ENCODE results near the gene CCDC13. TPM values are rescaled to one million over a fixed set of nuclear protein-coding genes. Genes with fewer than 3 reads are reported as not detected.

CCDC13 gene
- total and polyA plus RNA-seq, 2 experiments from 2014 or later: 0.27 to 0.45 TPM

GRCh38 chr3:42742688-42743087 is 30.4 kb downstream of the CCDC13 start:
- ATAC-seq: no peak
- Mint-ChIP-seq H3K4me1 (peaks cover 12% of the 10 kb centered on the region; the same call in 1 of the 3 replicates), H3K9me3 (peaks cover 6% of the 10 kb centered on the region; the same call in 1 of the 3 replicates), H3K27ac (no peak overlapping the region), H3K36me3 (ENCODE audit: low read depth) (no peaks in the 10 kb centered on the region), H3K27me3 (ENCODE audit: insufficient read depth, low read depth, poor library complexity) (peaks cover 4% of the 10 kb centered on the region), H3K4me3 (no peak overlapping the region)
- H3F3A ChIP-seq (replicated peaks; ENCODE audit: low read depth): no peaks in the 10 kb centered on the region
- no peak overlapping the region for H3K27ac ChIP-seq (ENCODE audit: low read depth)
- no peak overlapping the region for H2AFZ ChIP-seq
- H3K27me3 ChIP-seq (ENCODE audit: insufficient read depth): no peaks in the 10 kb centered on the region
- no peak for DNase-seq (ENCODE audit: low spot score)
- TF ChIP-seq ZNF331 (CRISPR knock-in tag; IDR thresholded peaks at IDR 0.05; ENCODE audit: low read depth) (no peak), POLR2AphosphoS5 (IDR thresholded peaks at IDR 0.05; ENCODE audit: low read depth) (no peak)
- H3K9me2 ChIP-seq (ENCODE audit: insufficient read depth): 0 out of 2 replicates have a peak, but pooled peaks cover 2% of the 10 kb centered on the region
- no peak overlapping the region for H3K4me2 ChIP-seq
- H3K79me2 ChIP-seq (replicated peaks; ENCODE audit: insufficient read depth): no peaks in the 10 kb centered on the region
- no peak overlapping the region for H3K4me3 ChIP-seq
- no peaks in the 10 kb centered on the region for H4K20me1 ChIP-seq (replicated peaks; ENCODE audit: insufficient read depth)
- H3K36me3 ChIP-seq (ENCODE audit: insufficient read depth): no peaks in the 10 kb centered on the region
- no peaks in the 10 kb centered on the region for H3K4me1 ChIP-seq (ENCODE audit: insufficient read depth)

DNA sequence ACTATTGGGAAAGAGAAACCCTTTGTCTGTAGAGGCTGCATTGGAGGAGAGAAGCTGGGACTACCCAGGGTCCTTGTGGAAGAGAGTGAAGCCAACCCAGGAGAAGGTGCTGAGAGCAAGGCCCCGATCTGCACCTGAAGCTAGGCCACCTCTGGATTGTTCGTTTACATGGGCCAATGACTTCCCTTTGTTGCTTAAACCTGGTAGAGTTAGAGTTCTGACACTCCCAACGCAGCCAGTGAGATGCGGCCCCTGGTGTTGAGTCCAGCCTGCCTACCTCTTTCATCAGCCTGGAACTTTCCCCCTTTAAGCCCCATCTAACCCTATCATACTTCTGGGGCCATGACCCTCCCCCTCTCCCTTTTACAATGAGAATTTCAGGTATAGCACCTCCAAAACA is 30.8 kb downstream of the CCDC13 start:
- ATAC-seq (no peak), DNase-seq (ENCODE audit: low spot score) (no peak)
- H3K4me3 Mint-ChIP-seq: no peak overlapping the region
- TF ChIP-seq, protein P1, sequence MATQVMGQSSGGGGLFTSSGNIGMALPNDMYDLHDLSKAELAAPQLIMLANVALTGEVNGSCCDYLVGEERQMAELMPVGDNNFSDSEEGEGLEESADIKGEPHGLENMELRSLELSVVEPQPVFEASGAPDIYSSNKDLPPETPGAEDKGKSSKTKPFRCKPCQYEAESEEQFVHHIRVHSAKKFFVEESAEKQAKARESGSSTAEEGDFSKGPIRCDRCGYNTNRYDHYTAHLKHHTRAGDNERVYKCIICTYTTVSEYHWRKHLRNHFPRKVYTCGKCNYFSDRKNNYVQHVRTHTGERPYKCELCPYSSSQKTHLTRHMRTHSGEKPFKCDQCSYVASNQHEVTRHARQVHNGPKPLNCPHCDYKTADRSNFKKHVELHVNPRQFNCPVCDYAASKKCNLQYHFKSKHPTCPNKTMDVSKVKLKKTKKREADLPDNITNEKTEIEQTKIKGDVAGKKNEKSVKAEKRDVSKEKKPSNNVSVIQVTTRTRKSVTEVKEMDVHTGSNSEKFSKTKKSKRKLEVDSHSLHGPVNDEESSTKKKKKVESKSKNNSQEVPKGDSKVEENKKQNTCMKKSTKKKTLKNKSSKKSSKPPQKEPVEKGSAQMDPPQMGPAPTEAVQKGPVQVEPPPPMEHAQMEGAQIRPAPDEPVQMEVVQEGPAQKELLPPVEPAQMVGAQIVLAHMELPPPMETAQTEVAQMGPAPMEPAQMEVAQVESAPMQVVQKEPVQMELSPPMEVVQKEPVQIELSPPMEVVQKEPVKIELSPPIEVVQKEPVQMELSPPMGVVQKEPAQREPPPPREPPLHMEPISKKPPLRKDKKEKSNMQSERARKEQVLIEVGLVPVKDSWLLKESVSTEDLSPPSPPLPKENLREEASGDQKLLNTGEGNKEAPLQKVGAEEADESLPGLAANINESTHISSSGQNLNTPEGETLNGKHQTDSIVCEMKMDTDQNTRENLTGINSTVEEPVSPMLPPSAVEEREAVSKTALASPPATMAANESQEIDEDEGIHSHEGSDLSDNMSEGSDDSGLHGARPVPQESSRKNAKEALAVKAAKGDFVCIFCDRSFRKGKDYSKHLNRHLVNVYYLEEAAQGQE (IDR thresholded peaks at IDR 0.05; ENCODE audit: unreplicated experiment): no peak
- TF ChIP-seq EZH2 (IDR thresholded peaks at IDR 0.05; ENCODE audit: low read depth, unreplicated experiment): no peak
- no peak for TF ChIP-seq POLR2AphosphoS5 (IDR thresholded peaks at IDR 0.05; ENCODE audit: low read depth)
- no peak for TF ChIP-seq CREB1 (CRISPR knock-in tag; IDR thresholded peaks at IDR 0.05; ENCODE audit: low read depth)
- TF ChIP-seq ZNF331 (CRISPR knock-in tag; IDR thresholded peaks at IDR 0.05; ENCODE audit: low read depth): no peak
- TF ChIP-seq, protein P2, sequence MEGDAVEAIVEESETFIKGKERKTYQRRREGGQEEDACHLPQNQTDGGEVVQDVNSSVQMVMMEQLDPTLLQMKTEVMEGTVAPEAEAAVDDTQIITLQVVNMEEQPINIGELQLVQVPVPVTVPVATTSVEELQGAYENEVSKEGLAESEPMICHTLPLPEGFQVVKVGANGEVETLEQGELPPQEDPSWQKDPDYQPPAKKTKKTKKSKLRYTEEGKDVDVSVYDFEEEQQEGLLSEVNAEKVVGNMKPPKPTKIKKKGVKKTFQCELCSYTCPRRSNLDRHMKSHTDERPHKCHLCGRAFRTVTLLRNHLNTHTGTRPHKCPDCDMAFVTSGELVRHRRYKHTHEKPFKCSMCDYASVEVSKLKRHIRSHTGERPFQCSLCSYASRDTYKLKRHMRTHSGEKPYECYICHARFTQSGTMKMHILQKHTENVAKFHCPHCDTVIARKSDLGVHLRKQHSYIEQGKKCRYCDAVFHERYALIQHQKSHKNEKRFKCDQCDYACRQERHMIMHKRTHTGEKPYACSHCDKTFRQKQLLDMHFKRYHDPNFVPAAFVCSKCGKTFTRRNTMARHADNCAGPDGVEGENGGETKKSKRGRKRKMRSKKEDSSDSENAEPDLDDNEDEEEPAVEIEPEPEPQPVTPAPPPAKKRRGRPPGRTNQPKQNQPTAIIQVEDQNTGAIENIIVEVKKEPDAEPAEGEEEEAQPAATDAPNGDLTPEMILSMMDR (conservative IDR thresholded peaks at IDR 0.05; ENCODE audit: low read depth in 2 of 2): no peak
- TF ChIP-seq ZNF462 (CRISPR knock-in tag; IDR thresholded peaks at IDR 0.05): no peak
- TF ChIP-seq NANOG (IDR thresholded peaks at IDR 0.05; ENCODE audit: borderline replicate concordance): no peak
- no peak for TF ChIP-seq ZNF114 (CRISPR knock-in tag; IDR thresholded peaks at IDR 0.05)
- no peak for TF ChIP-seq JUNB (IDR thresholded peaks at IDR 0.05; ENCODE audit: unreplicated experiment)

More for the DNA sequence above, 30.8 kb downstream of the CCDC13 start:
- H3K79me2 ChIP-seq (replicated peaks; ENCODE audit: insufficient read depth): no peaks in the 10 kb centered on the region
- Mint-ChIP-seq H3K27ac (no peak overlapping the region), H3K36me3 (ENCODE audit: low read depth) (no peaks in the 10 kb centered on the region), H3K27me3 (ENCODE audit: insufficient read depth, low read depth, poor library complexity) (peaks cover 4% of the 10 kb centered on the region), H3K9me3 (peaks cover 6% of the 10 kb centered on the region; the same call in 1 of the 3 replicates), H3K4me1 (peaks cover 12% of the 10 kb centered on the region; the same call in 1 of the 3 replicates)
- H2AFZ ChIP-seq: no peak overlapping the region
- no peak overlapping the region for H3K4me2 ChIP-seq
- H3K4me1 ChIP-seq (ENCODE audit: insufficient read depth): no peaks in the 10 kb centered on the region
- no peaks in the 10 kb centered on the region for H3F3A ChIP-seq (replicated peaks; ENCODE audit: low read depth)
- H3K9me2 ChIP-seq (ENCODE audit: insufficient read depth): 0 out of 2 replicates have a peak, but pooled peaks cover 2% of the 10 kb centered on the region
- no peak overlapping the region for H3K27ac ChIP-seq (ENCODE audit: low read depth)
- no peaks in the 10 kb centered on the region for H3K27me3 ChIP-seq (ENCODE audit: insufficient read depth)
- H3K36me3 ChIP-seq (ENCODE audit: insufficient read depth): no peaks in the 10 kb centered on the region
- H4K20me1 ChIP-seq (replicated peaks; ENCODE audit: insufficient read depth): no peaks in the 10 kb centered on the region
- H3K4me3 ChIP-seq: no peak overlapping the region
